CD8-positive, alpha-beta memory T cell (primary cell): ENCODE results near the gene RPP30. TPM values are rescaled to one million over a fixed set of nuclear protein-coding genes. Genes with fewer than 3 reads are reported as not detected.
"Not testable (repeated sequence)": the region's sequence is repeated elsewhere in the genome, so short reads cannot be mapped to it uniquely, and the experiment has no call there.

ENCODE experiments used
- CTCF ChIA-PET: fragments of 350-600 bp; sonication (Branson Sonifier 250); formaldehyde crosslinking; loops from one replicate; lab custom pipeline; 2021; ENCODE audit warnings: antibody characterized with exemption; lab: Charles Lee
- POLR2A ChIA-PET: fragments of 350-600 bp; sonication (Branson Sonifier 250); formaldehyde crosslinking; loops from one replicate; lab custom pipeline; 2021; ENCODE audit warnings: antibody characterized with exemption; lab: Charles Lee
- DNase-seq, 5 donors: peaks; one replicate each; pipeline versions ENCODE4 v3.0.0 to v3.0.0-alpha.2; 2020 to 2022; ENCODE audit warnings: mixed read lengths in 1 of 5
- H3K27ac ChIP-seq: one replicate; pipeline ENCODE4 v1.7.0; 2013; ENCODE audit warnings: low read depth, mild to moderate bottlenecking, low read length, moderate library complexity
- H3K27me3 ChIP-seq: 2 replicates; pipeline ENCODE4 v1.7.0; 2013; ENCODE audit warnings: low read length, mild to moderate bottlenecking; ENCODE audit not compliant: insufficient read depth, poor library complexity, severe bottlenecking
- H3K36me3 ChIP-seq: 2 replicates; pipeline ENCODE4 v1.7.0; 2013; ENCODE audit warnings: mild to moderate bottlenecking, low read length, moderate library complexity; ENCODE audit not compliant: insufficient read depth
- H3K4me1 ChIP-seq: 2 replicates; pipeline ENCODE4 v1.7.0; 2013; ENCODE audit warnings: mild to moderate bottlenecking, low read length, moderate library complexity; ENCODE audit not compliant: insufficient read depth
- H3K4me3 ChIP-seq: 2 replicates; pipeline ENCODE4 v1.7.0; 2013; ENCODE audit warnings: mild to moderate bottlenecking, low read length
- H3K9me3 ChIP-seq: 2 replicates; pipeline ENCODE4 v1.7.0; 2013; ENCODE audit warnings: mild to moderate bottlenecking, low read length
- H3K27ac Mint-ChIP-seq, 8 donors: one replicate each; pipeline ENCODE4 v1.8.0; 2020 to 2021; ENCODE audit warnings: mixed read lengths in 8 of 8, mild to moderate bottlenecking in 6 of 8, inconsistent platforms in 3 of 8, moderate library complexity in 3 of 8
- H3K27me3 Mint-ChIP-seq, 2 donors: one replicate each; pipeline ENCODE4 v1.8.0; 2020 to 2021; ENCODE audit warnings: mixed read lengths in 2 of 2, mild to moderate bottlenecking in 1 of 2, moderate library complexity in 1 of 2
- H3K36me3 Mint-ChIP-seq, 3 donors: one replicate each; pipeline ENCODE4 v1.8.0; 2020 to 2021; ENCODE audit warnings: mixed read lengths in 3 of 3, inconsistent platforms in 1 of 3, mild to moderate bottlenecking in 1 of 3
- H3K4me1 Mint-ChIP-seq, 3 donors: one replicate each; pipeline ENCODE4 v1.8.0; 2020 to 2021; ENCODE audit warnings: mixed read lengths in 3 of 3, inconsistent platforms in 1 of 3, mild to moderate bottlenecking in 1 of 3
- H3K4me3 Mint-ChIP-seq, 7 donors: one replicate each; pipeline ENCODE4 v1.8.0; 2020 to 2021; ENCODE audit warnings: mixed read lengths in 7 of 7, mild to moderate bottlenecking in 6 of 7, moderate library complexity in 4 of 7, inconsistent platforms in 2 of 7
- H3K9me3 Mint-ChIP-seq, 5 donors: one replicate each; pipeline ENCODE4 v1.8.0; 2020 to 2022; ENCODE audit warnings: mixed read lengths in 5 of 5, mild to moderate bottlenecking in 3 of 5, moderate library complexity in 2 of 5, inconsistent platforms in 1 of 5
- polyA plus RNA-seq: library from polyadenylated mRNA; unstranded; fragments of 300-500 nt; fragmentation: Illumina TruSeq; gene quantifications from one replicate; pipeline ENCODE4 v1.2.3, GENCODE V29; 2021
- total RNA-seq, 2 experiments: library from RNA; stranded (reverse); gene quantifications; one replicate each; pipeline ENCODE4 v1.2.3, GENCODE V29; 2021

RPP30 gene
- total and polyA plus RNA-seq, 3 experiments from 2014 or later = 40.3 to 130 (median 123) TPM

- H3K36me3 Mint-ChIP-seq = not testable (repeated sequence)
Measured at GRCh38 chr10:90942980-90943379, 71.2 kb downstream of the RPP30 start.

GRCh38 chr10:90944749-90945148 lies 73.0 kb downstream of the RPP30 start:
- Mint-ChIP-seq H3K4me1 (peaks cover 0 to 8% (median 6%) of the 10 kb centered on the region in 3 donors), H3K4me3 (no peak overlapping the region), H3K27me3 (peaks cover 0 to 1% of the 10 kb centered on the region in 2 donors), H3K36me3 (no peaks in the 10 kb centered on the region), H3K27ac (no peak overlapping the region), H3K9me3 (no peaks in the 10 kb centered on the region)
- H3K4me3 ChIP-seq = no peak overlapping the region
- no peaks in the 10 kb centered on the region for H3K27me3 ChIP-seq
- CTCF ChIA-PET = no interaction called here
- no peaks in the 10 kb centered on the region for H3K36me3 ChIP-seq
- H3K27ac ChIP-seq = no peak overlapping the region
- H3K4me1 ChIP-seq = peaks cover 8% of the 10 kb centered on the region
- no peak for DNase-seq
- no peaks in the 10 kb centered on the region for H3K9me3 ChIP-seq
- POLR2A ChIA-PET = no interaction called here

More at GRCh38 chr10:90942980-90943379, 71.2 kb downstream of the RPP30 start:
- H3K9me3 ChIP-seq, H3K27ac ChIP-seq, H3K9me3 Mint-ChIP-seq, H3K36me3 ChIP-seq, H3K4me3 Mint-ChIP-seq, H3K27ac Mint-ChIP-seq, H3K4me1 ChIP-seq, H3K27me3 ChIP-seq, H3K4me1 Mint-ChIP-seq, H3K27me3 Mint-ChIP-seq, H3K4me3 ChIP-seq, CTCF ChIA-PET, DNase-seq: not testable (repeated sequence)
- POLR2A ChIA-PET = interaction anchor here (0.6 kb wide), 1 partner anchor 201 kb away, joined by 3 read pairs; no protein-coding TSS in a partner anchor

- H3K27me3 Mint-ChIP-seq = peaks cover 0 to 1% of the 10 kb centered on the region in 2 donors
- peaks cover 0 to 8% (median 6%) of the 10 kb centered on the region in 3 donors for H3K4me1 Mint-ChIP-seq
- DNase-seq = no peak
- no peak overlapping the region for H3K27ac Mint-ChIP-seq
- H3K36me3 Mint-ChIP-seq = no peaks in the 10 kb centered on the region
- no peak overlapping the region for H3K4me3 Mint-ChIP-seq
- CTCF ChIA-PET = no interaction called here
- Histone ChIP-seq H3K9me3 (no peaks in the 10 kb centered on the region), H3K4me1 (peaks cover 8% of the 10 kb centered on the region), H3K27me3 (no peaks in the 10 kb centered on the region), H3K36me3 (no peaks in the 10 kb centered on the region), H3K4me3 (no peak overlapping the region), H3K27ac (no peak overlapping the region)
- H3K9me3 Mint-ChIP-seq = no peaks in the 10 kb centered on the region
- POLR2A ChIA-PET = no interaction called here
Measured at GRCh38 chr10:90945491-90946070, 73.8 kb downstream of the RPP30 start.

- Mint-ChIP-seq H3K27ac (peak overlapping the region in 1 of 8 donors; percentile 61), H3K4me3 (no peak overlapping the region), H3K36me3 (no peaks in the 10 kb centered on the region), H3K27me3 (peaks cover 0 to 1% of the 10 kb centered on the region in 2 donors), H3K9me3 (no peaks in the 10 kb centered on the region), H3K4me1 (peaks cover 0 to 8% (median 6%) of the 10 kb centered on the region in 3 donors)
- no peak overlapping the region for H3K27ac ChIP-seq
- no peaks in the 10 kb centered on the region for H3K27me3 ChIP-seq
- H3K4me1 ChIP-seq = peaks cover 8% of the 10 kb centered on the region
- DNase-seq = no peak
- ChIA-PET CTCF (no interaction called here), POLR2A (no interaction called here)
- H3K9me3 ChIP-seq = no peaks in the 10 kb centered on the region
- H3K4me3 ChIP-seq = no peak overlapping the region
- no peaks in the 10 kb centered on the region for H3K36me3 ChIP-seq
Measured at GRCh38 chr10:90947030-90947960, 75.5 kb downstream of the RPP30 start.

Other genes starting within 250 kb of the RPP30 start
- not detected for gene HTR7, start 13.9 kb upstream of the RPP30 start, total RNA-seq
- gene HTR7, start 13.9 kb upstream of the RPP30 start, polyA plus RNA-seq = not detected
- gene ANKRD1, start 49.1 kb downstream of the RPP30 start, total RNA-seq = not detected
- gene ANKRD1, start 49.1 kb downstream of the RPP30 start, polyA plus RNA-seq = not detected